Suprapubic skin (tissue), 3 donors: Measurements from ENCODE around the gene INHBC.

Experiments
- CTCF ChIP-seq, 2 donors: fragments of 200-600 bp in 1 of 2; fragments of 450-650 bp in 1 of 2; sonication (generic) in 1 of 2; IDR thresholded peaks; one replicate each; pipeline ENCODE4 v1.5.1; 2016 to 2019; ENCODE audit warnings: antibody characterized with exemption in 2 of 2, mild to moderate bottlenecking in 1 of 2, moderate library complexity in 1 of 2
- POLR2AphosphoS5 ChIP-seq, 3 donors: sonication (generic); formaldehyde crosslinking; IDR thresholded peaks; one replicate each; pipeline ENCODE4 v1.6.1; 2017; ENCODE audit warnings: antibody characterized with exemption in 3 of 3

GRCh38 chr12:57485695-57486094, 51.1 kb downstream of the INHBC start:
- no peak for TF ChIP-seq POLR2AphosphoS5 (IDR thresholded peaks at IDR 0.05)
- TF ChIP-seq CTCF (IDR thresholded peaks at IDR 0.05) = no peak
